ENCODE measurements around the gene KLHL22.
"Not testable (repeated sequence)": the region's sequence is repeated elsewhere in the genome, so short reads cannot be mapped to it uniquely, and the experiment has no call there.

The KLHL22 gene

GRCh38 chr22:20396639-20397038 is 99.0 kb downstream of the KLHL22 start:
- no peak for DNase-seq

- no peak for DNase-seq
These were observed 99.7 kb downstream of the KLHL22 start for GRCh38 chr22:20395907-20396287.

GRCh38 chr22:20395181-20395906 is 100.3 kb downstream of the KLHL22 start:
- DNase-seq, result no peak

GRCh38 chr22:20393705-20394476 is 101.7 kb downstream of the KLHL22 start, which contains the start of gene ZNF74:
TSS of gene ZNF74 (plus strand) at chr22:20394151. CDS start at chr22:20394629, 478 bp downstream.
- peak; percentile 77 for DNase-seq

GRCh38 chr22:20392983-20393704 is 102.5 kb downstream of the KLHL22 start:
- DNase-seq, result no peak

DNA sequence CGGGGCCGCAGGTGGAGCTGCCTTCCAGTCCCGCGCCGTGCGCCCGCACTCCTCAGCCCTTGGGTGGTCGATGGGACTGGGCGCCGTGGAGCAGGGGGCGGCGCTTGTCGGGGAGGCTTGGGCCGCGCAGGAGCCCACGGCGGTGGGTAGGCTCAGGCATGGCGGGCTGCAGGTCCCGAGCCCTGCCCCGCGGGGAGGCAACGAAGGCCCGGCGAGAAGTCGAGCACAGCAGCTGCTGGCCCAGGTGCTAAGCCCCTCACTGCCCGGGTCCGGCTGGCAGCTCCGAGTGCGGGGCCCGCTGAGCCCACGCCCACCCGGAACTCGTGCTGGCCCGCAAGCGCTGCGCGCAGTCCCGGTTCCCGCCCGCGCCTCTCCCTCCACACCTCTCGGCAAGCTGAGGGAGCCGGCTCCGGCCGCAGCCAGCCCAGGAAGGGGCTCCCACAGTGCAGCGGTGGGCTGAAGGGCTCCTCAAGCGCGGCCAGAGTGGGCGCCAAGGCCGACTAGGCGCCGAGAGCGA is 103.2 kb downstream of the KLHL22 start:
- not testable (repeated sequence) for DNase-seq
